GF-D8 (cell line): ENCODE measurements around the gene ICA1.

Source experiments
- DNase-seq: peaks from one replicate; lab custom pipeline; 2025; lab: John Stamatoyannopoulos, UW

ICA1 gene

DNA sequence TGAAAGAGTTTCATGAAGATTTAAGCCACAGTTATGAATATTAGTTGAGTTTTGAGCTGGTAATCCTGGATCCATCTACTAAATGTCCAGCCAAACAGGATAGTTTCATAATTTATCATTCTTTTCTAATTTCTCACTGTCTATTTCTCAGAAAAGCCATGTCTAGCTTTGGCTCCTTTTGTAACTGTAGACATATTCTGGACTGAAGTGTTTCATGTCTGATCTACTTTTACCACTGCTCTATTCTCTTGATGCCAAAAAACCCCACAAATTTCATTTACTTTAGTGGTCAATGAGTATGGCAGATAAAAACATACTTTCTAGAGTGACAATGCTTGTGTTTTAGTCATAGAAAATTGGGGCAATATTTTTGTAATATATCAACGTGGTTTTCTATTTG, 61.2 kb downstream of the ICA1 start:
- no peak for DNase-seq

DNA sequence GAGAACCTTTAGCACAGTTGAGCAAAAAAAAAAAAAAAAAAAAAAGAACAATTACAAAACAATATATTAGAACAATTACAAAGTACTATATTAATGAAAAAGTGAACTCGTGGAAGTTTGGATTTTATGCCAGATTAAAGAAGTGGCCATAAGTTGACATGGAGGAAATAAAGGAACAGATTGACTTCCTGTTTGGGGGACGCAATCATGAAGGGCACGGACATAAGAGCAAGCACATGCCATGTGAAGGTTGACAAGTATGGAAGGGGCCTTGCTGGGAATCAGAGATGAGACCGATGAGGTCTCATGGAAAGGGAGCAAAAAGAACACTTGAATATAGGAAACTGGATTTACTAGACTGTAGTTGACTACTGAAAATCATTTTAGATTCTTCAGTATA, 61.7 kb downstream of the ICA1 start:
- no peak for DNase-seq

DNA sequence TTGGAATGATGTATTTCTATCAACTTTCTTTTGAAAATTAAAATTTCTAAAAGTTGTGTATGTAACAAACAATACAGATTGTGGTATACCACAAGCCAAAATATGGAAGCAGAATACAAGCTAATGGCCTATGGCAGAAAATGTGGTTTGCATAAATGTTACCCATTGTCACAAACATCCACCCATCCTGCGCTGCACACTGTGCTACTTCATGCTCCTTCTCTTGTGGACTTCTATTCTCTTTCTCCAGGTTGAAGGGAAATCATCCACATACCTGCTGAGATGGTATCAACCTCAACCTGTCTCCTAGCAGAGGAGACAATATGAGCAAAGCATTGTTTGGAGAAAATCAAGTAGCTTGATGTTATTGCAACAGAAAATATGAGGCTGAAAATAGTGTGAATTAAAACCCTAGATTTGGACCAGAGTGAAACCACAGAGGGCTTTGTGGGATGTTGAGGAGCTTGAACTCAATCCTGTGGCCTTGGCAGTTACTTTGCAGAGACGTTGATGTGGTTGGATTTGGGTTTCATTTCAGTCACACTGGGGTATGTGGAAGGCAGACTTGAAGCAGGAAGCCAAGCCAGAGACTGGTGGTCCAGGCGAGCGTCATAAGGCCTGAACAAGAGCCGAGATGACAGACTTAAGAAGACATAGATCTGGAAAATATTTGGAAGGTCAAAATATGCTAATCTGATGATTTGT, 63.8 kb downstream of the ICA1 start:
- DNase-seq, result no peak

DNA sequence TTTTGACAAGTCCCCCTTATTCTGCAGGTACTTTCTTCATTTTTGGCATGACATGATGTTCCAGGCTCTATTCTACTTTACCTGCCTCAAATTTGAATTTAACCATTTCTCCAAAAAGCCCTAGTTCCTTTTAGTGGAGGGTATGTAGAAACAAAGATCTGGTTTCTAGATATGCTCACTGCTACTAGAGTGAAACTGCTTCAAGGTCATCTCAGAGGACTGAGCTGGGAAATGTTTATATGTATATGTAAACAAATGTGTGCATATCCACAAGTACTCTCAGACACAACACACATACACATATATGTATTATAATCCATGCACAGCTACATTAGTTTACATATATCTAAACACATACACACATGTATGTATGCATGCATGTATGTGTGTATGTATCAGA, 69.1 kb downstream of the ICA1 start:
- DNase-seq, result no peak

DNA sequence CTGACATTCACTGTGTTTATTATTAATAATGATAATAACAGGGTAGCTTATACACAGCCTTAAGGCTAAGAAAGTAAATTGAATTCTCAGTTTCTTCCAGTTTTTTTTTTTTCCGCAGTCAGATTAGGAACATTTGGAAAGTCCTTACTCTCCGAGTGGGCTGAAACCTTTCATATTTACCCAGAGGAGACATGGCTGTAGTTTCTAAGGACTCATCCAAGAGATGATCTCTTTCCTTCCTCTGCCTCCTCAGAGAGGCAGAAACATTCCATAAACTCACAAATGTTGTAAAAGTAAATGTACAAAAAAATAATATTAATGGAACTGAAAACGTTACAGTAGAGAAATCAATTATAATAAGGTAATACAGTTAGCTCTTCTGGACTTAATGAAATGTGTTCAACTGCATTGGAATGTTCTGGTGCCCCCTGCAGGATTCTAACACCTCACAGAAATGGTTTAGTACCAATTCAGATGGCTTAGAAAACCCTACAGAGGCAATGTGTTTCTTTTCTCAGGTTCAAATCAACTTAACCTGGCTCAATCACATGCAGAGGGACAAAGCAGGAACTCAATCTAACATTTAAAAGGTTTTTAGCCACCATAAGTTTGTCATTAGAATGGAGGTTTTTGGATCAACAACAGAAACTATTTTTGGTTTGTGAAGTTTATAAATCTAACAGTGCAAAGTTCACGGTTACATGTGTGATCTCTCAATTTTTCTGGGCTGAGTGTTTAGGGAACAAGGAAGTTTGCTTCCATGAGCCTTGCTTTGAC, 71.7 kb downstream of the ICA1 start:
- peak; percentile 16 for DNase-seq

DNA sequence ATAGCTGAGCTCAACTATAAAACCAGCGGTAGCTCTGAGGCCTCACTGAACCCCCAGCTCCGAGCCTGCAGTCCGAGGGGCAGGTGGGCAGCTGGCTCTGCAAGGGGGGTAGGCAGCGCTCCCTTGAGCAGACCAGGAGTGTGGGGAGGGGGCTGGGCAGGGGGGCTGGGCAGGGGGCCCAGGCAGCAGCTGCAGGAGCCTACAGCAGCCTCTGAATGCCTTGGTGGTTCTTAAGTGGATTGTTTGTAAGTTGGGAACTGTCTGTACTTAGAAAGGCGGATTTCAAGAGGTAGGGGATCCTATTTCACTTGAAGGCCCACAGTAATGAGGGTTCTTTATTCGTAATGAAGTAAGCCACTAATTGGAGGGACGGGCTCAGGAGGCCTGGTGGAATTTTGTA, 72.3 kb downstream of the ICA1 start:
- DNase-seq, result no peak

DNA sequence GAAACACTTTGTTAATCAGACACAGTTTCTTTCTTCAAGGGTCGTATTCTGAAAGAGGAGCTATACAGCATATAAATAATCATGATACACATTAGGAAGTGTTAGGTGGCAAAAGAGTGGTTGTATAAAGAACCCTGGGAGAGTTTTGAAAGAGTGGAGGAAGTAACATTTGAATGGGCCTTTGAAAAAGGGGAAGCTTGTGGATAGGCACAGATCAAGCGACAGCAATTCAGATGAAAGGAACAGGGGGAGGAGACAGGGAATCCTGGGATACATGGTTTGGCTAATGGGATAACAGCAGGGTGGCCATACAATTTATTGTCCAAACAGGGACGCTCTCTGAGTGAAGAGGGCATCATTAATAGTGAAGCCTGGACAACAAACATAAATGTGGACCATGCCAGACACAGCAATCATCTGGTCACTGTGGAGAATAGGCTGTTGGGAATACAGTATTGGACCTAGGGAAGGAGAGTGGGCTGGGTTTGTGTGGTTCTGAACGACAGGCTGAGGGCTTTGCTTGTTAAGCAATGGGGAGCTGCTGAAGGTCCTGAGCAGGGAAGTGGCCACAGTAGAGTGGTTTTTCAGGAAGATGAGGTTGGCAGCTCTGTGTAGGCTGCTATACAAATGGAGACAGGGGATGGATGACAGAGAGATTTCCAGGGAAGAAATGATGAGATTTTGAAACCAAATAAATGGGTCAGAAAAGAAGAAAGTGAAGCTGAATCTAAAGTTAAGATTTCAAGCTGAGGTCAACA, 75.9 kb downstream of the ICA1 start:
- peak; percentile 4 for DNase-seq

DNA sequence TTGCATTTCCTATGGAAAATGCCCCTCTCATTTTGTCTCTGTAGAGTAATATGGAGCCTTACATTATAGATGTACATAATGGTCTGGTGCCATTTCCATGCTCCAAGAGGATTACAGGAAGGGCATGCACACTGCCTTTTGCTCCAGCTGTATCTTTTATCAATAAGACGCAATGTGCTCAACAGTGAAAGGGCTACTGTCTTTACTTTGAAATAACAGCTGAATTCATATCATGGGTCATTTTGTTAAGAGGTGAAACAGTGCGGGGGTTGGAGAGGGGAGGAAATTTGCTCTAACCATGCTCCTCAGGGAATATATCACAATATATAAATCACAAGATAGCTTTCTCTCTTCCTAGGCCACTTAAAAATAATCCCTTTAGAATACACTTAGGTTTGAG, 77.7 kb downstream of the ICA1 start:
- no peak for DNase-seq

DNA sequence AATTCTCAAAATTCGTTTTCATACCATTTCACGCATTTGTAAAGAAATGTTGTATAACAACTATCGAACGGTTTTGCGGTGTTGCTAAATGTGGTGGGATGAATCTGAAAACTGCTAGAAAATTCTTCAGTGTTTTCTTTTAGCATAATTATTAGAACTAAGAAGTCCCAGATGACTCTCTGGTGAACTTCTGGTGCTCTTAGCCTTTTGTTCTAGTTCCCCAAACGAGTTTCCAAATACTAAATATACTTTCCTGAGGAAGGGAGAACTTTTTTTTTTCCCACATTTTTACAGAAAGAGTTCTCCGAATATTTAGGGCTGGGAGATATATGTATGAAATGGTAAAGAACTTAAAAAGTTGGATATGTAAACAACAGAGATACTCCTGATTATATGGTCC, 82.5 kb downstream of the ICA1 start:
- DNase-seq, result no peak

DNA sequence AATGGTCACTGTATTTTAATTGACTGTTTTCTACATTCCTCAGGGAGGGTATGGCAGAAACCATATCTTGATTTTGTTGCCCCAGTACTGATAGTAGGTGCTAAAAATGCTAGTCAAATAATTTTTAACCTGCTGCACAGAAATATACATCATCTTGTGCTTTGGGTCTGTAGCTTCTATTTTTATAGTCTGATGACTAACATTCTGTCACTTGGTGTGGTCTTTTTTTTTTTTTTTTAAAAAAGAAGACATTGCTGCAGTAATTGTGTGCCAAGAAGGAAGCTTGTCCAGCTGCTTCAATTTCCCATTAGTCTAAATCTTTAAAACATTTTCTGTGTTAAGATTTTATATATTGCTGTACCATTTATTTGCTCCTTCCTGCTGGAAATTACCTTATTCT, 83.6 kb downstream of the ICA1 start:
- no peak for DNase-seq

DNA sequence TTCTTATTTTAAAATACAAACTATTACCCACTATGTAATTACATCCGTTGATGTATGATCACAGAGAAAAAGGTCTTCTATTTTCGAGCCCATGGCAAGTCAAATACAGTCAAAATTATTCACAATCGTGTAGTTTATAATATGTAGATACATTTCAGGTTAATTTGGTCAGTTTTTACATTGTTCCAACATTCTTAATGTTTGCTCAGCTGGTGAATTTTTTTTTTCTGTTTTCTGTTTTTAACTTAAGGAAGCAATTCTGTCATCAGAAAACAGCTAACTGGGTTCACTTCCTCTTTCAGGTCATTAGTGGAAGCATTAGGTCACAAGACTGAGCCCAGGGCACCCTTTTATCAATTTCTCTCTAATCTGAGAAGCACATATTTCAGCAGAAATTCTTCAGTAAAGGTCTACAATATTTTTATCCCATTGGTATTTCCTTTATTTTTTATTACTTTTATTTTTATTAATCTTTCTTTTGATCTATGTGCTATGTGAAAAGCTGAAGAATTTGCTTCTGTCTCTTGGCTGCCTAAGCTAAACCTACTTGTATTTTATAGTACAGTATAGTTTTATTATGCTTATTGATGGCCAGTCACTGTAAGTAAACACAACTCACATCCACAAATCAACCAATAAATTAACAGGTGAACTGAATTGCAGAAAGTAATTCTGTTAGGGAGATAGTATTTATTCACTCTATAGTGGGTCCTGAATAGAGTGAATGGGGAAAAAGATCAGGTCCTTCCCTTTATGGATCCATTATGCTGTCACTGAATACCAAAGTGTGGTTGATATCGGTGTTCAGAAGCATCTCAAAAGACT, 84.6 kb downstream of the ICA1 start:
- peak; percentile 32 for DNase-seq

DNA sequence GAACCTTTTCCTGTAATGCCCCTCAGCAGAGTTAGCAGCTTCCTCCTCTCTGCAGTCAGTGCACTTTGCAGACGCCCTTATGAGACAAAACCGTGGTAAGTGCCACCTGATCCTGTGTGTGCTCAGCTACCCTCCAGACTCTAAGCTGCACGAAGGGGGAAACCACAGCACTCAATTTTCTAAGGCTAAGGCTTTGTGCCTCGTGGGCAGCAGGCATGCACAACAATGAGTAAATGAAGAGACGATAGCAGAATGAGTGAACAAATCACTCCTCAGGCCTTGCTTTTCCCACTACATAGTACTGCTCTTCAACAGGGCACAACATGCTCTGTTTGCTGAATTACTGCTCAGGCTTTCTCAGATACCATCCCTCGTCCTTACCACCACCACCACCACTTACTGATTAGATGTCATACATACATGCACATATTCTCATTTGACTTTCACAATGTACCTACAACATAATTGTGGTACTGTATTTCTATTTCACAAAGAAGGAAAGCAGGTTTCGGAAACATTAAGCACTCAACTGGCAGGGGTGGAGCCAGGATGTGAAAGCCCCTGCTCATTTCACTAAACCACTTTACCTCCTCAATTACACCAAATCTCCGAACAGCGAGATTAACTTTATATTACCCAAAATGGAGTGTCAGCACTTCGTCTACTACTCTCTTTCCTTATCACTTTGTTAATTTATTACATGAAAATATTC, 85.4 kb downstream of the ICA1 start:
- peak; percentile 41 for DNase-seq

DNA sequence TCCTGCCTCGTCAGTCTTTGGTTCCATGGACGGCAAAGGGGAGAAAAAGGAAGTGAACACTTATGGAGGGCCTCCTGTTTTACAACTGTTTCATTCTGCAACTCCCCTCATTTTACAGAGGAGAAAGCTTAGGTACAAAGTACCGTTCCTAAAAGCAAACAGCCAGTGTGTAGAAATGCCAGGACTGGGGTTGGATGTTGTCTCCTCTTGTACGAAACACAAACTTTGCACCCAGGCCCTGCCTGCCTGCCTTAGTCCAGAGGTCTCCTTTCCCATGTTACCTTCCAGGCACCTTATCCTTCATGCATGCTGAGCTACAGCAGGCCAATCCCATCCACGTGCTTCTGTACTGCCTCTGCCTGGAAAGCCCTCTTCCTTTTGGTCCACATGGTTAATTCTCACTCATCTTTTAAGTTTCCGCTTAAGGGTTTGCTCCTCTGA, 86.0 kb downstream of the ICA1 start:
- no peak for DNase-seq

DNA sequence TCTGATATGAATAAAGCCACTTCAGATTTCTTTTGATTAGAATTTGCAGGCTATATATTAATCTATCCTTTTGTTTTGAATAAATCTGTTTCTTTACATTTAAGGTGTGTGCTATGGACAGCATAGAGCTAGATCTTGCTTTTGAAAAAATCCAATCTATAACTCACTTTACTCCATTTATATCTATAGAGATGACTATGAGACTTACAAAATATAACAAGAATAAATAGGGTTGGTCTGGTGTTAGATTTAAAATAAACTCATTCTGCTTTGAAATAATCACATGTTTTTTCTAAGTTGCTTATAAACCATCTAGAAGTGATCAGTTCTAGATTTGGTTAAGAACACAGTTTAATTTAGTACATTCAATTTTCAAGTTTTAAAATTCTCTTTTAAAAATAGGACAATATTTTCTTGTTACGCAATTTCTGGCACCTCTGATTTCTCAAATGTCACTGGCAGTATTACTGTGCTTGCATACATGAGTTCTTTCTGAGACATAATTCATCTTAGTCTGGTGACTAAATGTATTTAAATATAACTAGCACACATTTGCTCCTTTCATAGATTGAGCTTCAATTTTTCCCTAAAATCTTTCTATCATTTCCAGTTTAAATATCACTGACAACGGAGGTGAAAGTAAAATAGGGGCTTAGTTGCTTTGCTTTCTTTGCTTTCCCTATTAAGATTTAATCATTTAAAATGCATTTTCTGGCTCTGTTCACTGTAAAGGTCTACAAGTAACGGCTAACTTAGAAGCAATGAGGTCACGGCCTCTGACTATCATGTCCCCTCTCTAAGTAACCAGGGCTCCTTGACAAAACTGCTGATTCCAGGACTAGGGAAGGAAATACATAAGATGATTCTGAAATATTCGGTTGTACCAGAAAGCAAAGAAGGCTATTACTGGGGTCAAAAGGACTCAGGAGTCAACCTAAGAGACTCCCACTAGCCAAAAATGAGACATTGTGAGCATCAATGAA, 89.3 kb downstream of the ICA1 start:
- no peak for DNase-seq

DNA sequence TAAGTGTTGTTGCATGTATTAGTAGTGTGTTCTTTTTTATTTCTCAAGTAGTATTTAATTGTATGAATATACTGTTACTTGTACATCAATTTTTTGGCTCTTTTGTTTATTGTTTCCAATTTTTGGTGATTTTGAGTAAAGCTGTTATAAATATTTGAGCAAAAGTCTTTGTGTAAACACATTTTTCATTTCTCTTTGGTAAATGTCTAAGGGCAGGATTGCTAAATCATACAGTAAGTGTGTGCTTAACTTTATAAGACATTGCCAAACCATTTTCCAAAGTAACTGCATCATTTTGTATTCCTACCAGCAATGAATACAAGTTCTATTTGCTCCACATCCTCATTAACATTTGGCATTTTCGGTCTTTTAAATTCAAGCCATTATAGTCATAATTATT, 92.8 kb downstream of the ICA1 start:
- DNase-seq, result no peak

DNA sequence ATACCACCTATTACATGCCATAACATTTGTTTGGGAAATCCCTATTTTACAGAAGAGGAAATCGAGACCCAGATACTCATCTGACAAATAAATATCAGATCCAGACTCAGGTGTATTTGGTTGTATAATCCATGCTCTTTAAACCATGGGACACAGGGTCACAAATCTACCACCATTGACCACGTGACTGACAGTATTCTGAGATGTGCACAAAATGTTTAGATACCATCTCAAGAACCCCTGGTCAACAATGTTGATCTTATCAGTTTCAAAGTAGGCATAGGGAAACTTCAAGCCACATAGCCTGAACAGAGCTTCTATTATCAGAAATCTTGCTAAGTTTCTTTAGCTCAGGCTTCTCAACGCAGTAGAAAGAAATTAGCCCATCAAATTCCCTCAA, 93.6 kb downstream of the ICA1 start:
- DNase-seq, result no peak

DNA sequence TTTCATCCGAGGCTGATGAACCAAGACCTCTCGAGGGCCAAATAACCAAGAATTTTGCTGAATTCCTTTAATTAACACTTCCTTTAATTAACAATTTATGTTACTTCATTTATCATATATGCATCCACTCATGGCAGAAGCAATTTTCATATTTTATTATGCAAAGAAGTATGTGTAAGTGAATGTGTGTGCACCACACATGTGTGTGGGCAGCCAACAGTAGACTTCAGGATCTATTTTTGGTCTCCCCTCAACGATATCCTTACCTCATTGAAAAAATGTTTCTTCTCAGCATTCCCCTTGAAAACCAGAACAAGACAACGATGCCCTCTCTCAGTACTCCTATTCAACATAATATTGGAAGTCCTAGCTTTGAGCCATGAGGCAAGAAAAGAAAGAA, 96.8 kb downstream of the ICA1 start:
- DNase-seq, result no peak

DNA sequence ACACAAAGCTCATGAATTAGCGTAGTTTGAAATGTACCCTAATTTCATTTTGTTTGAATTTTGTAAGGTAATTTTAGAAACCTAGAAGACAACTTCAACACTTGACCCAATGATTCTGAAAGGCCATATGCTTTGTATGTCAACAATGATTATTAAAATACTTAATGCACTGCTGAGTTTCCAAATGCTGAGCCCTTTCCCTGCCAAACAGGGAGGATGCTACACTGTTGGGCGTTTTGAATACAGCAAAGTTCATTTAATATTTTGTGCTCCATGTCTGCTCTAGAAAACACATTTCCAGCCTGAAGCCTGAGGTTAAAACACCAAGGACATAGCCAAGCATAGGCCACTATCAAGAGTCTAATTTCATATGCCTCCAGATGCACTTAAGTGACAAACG, 99.8 kb downstream of the ICA1 start:
- no peak for DNase-seq

DNA sequence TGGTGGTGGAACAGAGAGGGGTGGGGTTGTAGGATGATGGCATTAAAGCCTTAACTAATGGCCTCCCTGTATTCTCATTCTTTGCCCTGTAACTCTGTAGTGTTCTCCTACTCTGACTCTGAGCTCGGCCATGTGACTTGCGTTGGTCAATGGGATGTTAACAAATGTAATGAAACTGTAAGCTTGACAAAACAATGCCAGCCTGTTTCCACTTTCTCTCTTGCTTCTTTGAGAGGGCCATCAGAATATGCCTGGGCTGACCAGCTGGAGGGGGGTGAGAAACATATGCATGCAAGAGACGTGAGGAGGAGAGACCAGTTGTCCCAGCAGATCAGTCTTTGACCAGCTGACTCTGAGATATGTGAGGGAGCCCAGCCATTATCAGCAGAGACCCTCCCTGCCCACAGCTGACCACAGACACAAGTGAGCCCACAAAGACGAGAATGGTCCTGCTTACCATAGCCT, 100.6 kb downstream of the ICA1 start:
- DNase-seq, result no peak

DNA sequence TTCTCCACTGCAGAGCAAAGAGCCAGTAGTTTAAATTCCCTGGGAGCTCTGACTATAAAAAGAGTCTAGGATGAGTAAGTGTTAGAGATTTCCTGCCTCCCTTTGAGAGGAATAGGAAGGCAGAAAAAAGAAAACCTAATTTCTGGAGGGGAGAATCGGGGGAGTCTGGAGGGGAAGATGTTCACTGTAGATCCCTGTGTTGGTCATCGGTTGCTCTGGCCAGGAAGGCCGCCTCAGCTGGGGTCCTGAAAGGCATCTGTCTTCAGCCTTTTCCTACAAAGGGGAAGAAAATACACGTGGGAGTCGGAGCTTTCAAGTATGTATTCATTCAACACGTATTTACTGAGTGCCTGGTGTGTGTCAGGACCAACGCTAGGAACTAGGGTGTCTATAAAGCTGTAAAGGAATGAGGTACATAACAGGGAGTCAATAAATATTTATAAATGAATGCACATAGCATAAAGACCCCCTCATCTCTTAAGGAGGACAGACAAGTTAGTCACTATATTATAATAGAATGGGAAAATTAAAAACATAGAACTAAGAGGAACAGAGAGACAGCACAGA, 101.1 kb downstream of the ICA1 start:
- no peak for DNase-seq
